Endodermal cell (in vitro differentiated cells): ENCODE measurements around the gene SIGLEC14. TPM values are rescaled to one million over a fixed set of nuclear protein-coding genes. Genes with fewer than 3 reads are reported as not detected.
"Not testable (repeated sequence)": the region's sequence is repeated elsewhere in the genome, so short reads cannot be mapped to it uniquely, and the experiment has no call there.

Source experiments
- DNase-seq: peaks from one replicate; pipeline ENCODE4 v3.0.0-alpha.2; 2017
- H3K27ac ChIP-seq: 2 replicates; pipeline ENCODE4 v1.5.1; 2013; ENCODE audit warnings: mild to moderate bottlenecking, low read depth, low read length, moderate library complexity
- H3K27me3 ChIP-seq: 2 replicates; pipeline ENCODE4 v1.6.1; 2013; ENCODE audit warnings: mild to moderate bottlenecking, low read length, moderate library complexity; ENCODE audit not compliant: insufficient read depth, control insufficient read depth, poor library complexity, severe bottlenecking
- H3K36me3 ChIP-seq: 2 replicates; pipeline ENCODE4 v1.7.0; 2013; ENCODE audit warnings: mild to moderate bottlenecking, low read length, moderate library complexity; ENCODE audit not compliant: control insufficient read depth, insufficient read depth
- H3K4me1 ChIP-seq: one replicate; pipeline ENCODE4 v1.7.0; 2013; ENCODE audit warnings: low read length; ENCODE audit not compliant: control insufficient read depth, insufficient read depth
- H3K4me3 ChIP-seq: 2 replicates; pipeline ENCODE4 v1.5.1; 2013; ENCODE audit warnings: mild to moderate bottlenecking, low read length, moderate library complexity
- H3K9ac ChIP-seq: 2 replicates; pipeline ENCODE4 v1.6.1; 2013; ENCODE audit warnings: mild to moderate bottlenecking, low read length, moderate library complexity; ENCODE audit not compliant: poor library complexity, severe bottlenecking; ENCODE audit errors: extremely low read depth
- H3K9me3 ChIP-seq: 2 replicates; pipeline ENCODE4 v1.6.1; 2013; ENCODE audit warnings: mild to moderate bottlenecking, low read length, moderate library complexity; ENCODE audit not compliant: control insufficient read depth
- H3K27ac Mint-ChIP-seq: 2 replicates; pipeline ENCODE4 v1.8.0; 2020; ENCODE audit warnings: mixed read lengths
- H3K27me3 Mint-ChIP-seq: 2 replicates; pipeline ENCODE4 v1.8.0; 2021; ENCODE audit warnings: mild to moderate bottlenecking, mixed read lengths; ENCODE audit not compliant: insufficient read depth
- H3K36me3 Mint-ChIP-seq: 2 replicates; pipeline ENCODE4 v1.8.0; 2020; ENCODE audit warnings: low read depth, mixed read lengths
- H3K4me1 Mint-ChIP-seq: 2 replicates; pipeline ENCODE4 v1.8.0; 2020; ENCODE audit warnings: mixed read lengths
- H3K4me3 Mint-ChIP-seq: 2 replicates; pipeline ENCODE4 v1.8.0; 2020; ENCODE audit warnings: mild to moderate bottlenecking, moderate library complexity, mixed read lengths
- H3K9me3 Mint-ChIP-seq: 2 replicates; pipeline ENCODE4 v1.8.0; 2020; ENCODE audit warnings: mild to moderate bottlenecking, mixed read lengths
- WGBS, 2 experiments: methylation state at CpG; one replicate each; pipeline versions ENCODE4 v1.1.5 to v1.1.7; 2013; ENCODE audit warnings: missing lambda C conversion rate in 2 of 2, mixed read lengths in 1 of 2; ENCODE audit not compliant: insufficient coverage in 1 of 2, insufficient read length in 1 of 2; 5-methylcytosine and 5-hydroxymethylcytosine counted together
- long read RNA-seq, 4 experiments: library from polyadenylated mRNA in 2 of 4; library from RNA in 1 of 4; library from capped mRNA in 1 of 4; stranded (forward) in 3 of 4; unstranded in 1 of 4; transcript quantifications; one replicate each; pipeline ENCODE4 v2.0.0, GENCODE V29; 2020 to 2021; ENCODE audit warnings: inconsistent platforms in 1 of 4
- polyA plus RNA-seq, 2 experiments: library from polyadenylated mRNA; stranded (reverse); fragments of 50-300 nt; gene quantifications; one replicate each; pipeline ENCODE4 v1.2.3, GENCODE V29; 2013
- total RNA-seq, 2 donors: library from RNA; stranded (reverse); fragmentation: NEBNext Ultra II Directional in 1 of 2; extraction: Animal tissue kit (Norgen Biotek cat#: 25700) in 1 of 2; gene quantifications; 2 replicates in 1 of 2; 3 replicates in 1 of 2; pipeline ENCODE4 v1.2.1, GENCODE V29; 2021
- TF ChIP-seq, protein P1 (sequence below): fragments of 200-600 bp; sonication (generic); conservative IDR thresholded peaks from 2 replicates; pipeline ENCODE4 v1.5.0; 2021; ENCODE audit warnings: antibody characterized with exemption, mild to moderate bottlenecking

Gene SIGLEC14, protein sequence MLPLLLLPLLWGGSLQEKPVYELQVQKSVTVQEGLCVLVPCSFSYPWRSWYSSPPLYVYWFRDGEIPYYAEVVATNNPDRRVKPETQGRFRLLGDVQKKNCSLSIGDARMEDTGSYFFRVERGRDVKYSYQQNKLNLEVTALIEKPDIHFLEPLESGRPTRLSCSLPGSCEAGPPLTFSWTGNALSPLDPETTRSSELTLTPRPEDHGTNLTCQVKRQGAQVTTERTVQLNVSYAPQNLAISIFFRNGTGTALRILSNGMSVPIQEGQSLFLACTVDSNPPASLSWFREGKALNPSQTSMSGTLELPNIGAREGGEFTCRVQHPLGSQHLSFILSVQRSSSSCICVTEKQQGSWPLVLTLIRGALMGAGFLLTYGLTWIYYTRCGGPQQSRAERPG
- total RNA-seq, result not detected
- polyA plus RNA-seq (2013, experiment 1 of 2), result not detected
- polyA plus RNA-seq (2013, experiment 2 of 2), result 0.12 TPM
- long read RNA-seq, experiment 1, result 0 reads
- long read RNA-seq, experiment 2, result 0 reads
- long read RNA-seq, experiment 3, result 0 reads
- long read RNA-seq, experiment 4, result 0 reads

DNA sequence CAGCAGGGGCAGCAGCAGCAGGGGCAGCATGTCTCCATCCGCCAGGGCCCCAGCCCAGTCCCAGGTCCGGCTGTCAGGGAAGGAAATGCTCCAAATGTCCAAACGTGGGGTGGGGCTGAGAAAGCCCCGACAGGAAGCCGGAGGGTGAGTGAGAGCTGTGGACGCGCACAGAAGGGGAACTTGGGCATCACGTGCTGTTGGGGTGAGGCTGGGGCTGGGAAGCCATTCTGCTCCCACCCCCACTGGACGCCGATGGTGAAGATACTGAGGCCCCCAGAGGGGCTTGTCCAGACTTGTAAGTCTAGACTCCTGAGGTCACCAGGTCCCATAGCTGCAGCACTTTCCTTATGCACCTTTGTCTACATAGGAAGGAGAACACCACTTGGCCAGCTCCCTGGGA, at the start of gene SIGLEC14:
Gene SIGLEC14, minus strand, starts transcription at position 96 of the 400 bp plus-strand sequence. Its CDS starts 66 bp downstream, at position 30.
- not testable (repeated sequence) for H3K9me3 ChIP-seq, H3K9ac ChIP-seq, H3K9me3 Mint-ChIP-seq, H3K36me3 Mint-ChIP-seq, H3K4me3 Mint-ChIP-seq, H3K27ac ChIP-seq, H3K4me1 Mint-ChIP-seq, H3K4me3 ChIP-seq, H3K4me1 ChIP-seq, DNase-seq, H3K36me3 ChIP-seq, H3K27me3 ChIP-seq, H3K27ac Mint-ChIP-seq
- 78% methylated on average over 7 of the region's 10 CpGs; no CpG with 5 or more reads in 1 of the 2 experiments for WGBS, 2 experiments
- peaks cover 26% of the 10 kb centered on the region for H3K27me3 Mint-ChIP-seq

DNA sequence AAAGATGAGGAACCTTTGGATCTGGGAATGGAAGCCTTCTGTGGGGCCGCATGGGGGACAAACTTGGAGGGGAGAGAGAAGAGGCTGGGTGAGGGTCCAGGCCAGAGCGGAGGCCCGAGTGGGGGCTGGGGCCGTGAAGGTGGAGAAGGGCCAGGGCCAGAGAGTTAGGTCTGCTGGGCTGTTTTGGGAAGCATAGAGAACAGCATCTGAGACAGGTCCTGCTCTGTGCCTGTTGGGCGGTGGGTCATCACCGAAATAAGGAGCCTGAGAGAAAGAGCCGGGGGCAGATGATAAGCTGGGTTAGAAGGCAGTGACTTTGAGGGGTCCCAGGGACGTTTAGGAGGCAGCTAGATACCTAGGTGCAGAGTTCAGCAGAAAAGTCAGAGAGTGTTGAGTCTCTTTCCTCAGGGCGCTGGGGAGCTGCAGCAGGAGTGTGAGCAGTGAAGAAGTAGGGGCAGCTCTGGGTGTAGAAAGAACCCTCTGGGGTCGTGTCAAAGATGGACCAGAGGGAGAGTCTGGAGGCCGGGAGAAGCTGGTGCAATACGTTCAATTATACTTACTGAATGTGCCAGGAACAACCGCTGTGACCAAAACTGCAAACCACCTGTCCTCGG, 49.2 kb upstream of the SIGLEC14 start:
- Histone ChIP-seq H3K36me3 (peaks cover 81% of the 10 kb centered on the region), H3K27ac (no peak overlapping the region), H3K4me3 (no peak overlapping the region), H3K27me3 (no peaks in the 10 kb centered on the region), H3K9ac (no peak overlapping the region), H3K9me3 (no peaks in the 10 kb centered on the region), H3K4me1 (no peaks in the 10 kb centered on the region)
- H3K36me3 Mint-ChIP-seq, result peaks cover 74% of the 10 kb centered on the region
- no peak overlapping the region for H3K27ac Mint-ChIP-seq
- TF ChIP-seq, protein P1, sequence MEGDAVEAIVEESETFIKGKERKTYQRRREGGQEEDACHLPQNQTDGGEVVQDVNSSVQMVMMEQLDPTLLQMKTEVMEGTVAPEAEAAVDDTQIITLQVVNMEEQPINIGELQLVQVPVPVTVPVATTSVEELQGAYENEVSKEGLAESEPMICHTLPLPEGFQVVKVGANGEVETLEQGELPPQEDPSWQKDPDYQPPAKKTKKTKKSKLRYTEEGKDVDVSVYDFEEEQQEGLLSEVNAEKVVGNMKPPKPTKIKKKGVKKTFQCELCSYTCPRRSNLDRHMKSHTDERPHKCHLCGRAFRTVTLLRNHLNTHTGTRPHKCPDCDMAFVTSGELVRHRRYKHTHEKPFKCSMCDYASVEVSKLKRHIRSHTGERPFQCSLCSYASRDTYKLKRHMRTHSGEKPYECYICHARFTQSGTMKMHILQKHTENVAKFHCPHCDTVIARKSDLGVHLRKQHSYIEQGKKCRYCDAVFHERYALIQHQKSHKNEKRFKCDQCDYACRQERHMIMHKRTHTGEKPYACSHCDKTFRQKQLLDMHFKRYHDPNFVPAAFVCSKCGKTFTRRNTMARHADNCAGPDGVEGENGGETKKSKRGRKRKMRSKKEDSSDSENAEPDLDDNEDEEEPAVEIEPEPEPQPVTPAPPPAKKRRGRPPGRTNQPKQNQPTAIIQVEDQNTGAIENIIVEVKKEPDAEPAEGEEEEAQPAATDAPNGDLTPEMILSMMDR, result no peak
- H3K4me3 Mint-ChIP-seq, result no peak overlapping the region
- no peak for DNase-seq
- H3K4me1 Mint-ChIP-seq, result peaks cover 12% of the 10 kb centered on the region
- no peaks in the 10 kb centered on the region for H3K27me3 Mint-ChIP-seq
- H3K9me3 Mint-ChIP-seq, result no peaks in the 10 kb centered on the region
- WGBS, 2 experiments, result 95 to 98% methylated on average over 11 to 14 of the region's 14 CpGs

DNA sequence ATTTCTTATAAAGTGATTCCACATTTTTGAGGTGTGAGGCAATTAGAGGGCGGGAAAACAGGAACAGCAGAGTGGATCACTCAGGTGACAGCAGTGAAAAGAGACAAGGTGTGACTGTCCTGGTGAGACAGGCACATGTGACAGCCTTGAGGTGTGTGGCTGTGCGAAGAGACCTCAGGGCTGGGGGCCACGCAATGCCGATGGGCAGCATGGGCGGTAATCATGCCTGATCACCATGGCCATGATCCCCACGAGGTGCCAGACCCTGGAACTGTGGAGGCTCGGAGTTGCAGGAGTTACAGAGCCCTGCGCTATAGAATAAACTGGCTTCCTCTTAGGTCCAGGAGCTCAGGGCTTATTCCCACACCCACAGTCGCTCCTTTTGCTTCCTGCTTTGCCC, 48.5 kb upstream of the SIGLEC14 start:
- Histone ChIP-seq H3K36me3 (peaks cover 74% of the 10 kb centered on the region), H3K27me3 (no peaks in the 10 kb centered on the region), H3K4me3 (no peak overlapping the region), H3K9me3 (no peaks in the 10 kb centered on the region), H3K9ac (no peak overlapping the region), H3K4me1 (no peaks in the 10 kb centered on the region), H3K27ac (no peak overlapping the region)
- H3K4me3 Mint-ChIP-seq, result no peak overlapping the region
- H3K4me1 Mint-ChIP-seq, result peaks cover 12% of the 10 kb centered on the region
- 94 to 99% methylated on average over 7 to 9 of the region's 9 CpGs for WGBS, 2 experiments
- no peak for DNase-seq
- TF ChIP-seq, protein P1, result no peak
- H3K9me3 Mint-ChIP-seq, result no peaks in the 10 kb centered on the region
- H3K27me3 Mint-ChIP-seq, result no peaks in the 10 kb centered on the region
- H3K36me3 Mint-ChIP-seq, result peaks cover 68% of the 10 kb centered on the region
- no peak overlapping the region for H3K27ac Mint-ChIP-seq
